Fibroblast of the aortic adventitia (primary cell): ENCODE results near the gene TCF7L1. TPM values are rescaled to one million over a fixed set of nuclear protein-coding genes. Genes with fewer than 3 reads are reported as not detected.
"Not testable (repeated sequence)": the region's sequence is repeated elsewhere in the genome, so short reads cannot be mapped to it uniquely, and the experiment has no call there.

Experiments
- DNase-seq: peaks from one replicate; pipeline ENCODE4 v3.0.0-alpha.2; 2010; ENCODE audit warnings: low read depth
- H3K4me3 ChIP-seq: 2 replicates; pipeline ENCODE4 v1.5.1; 2011; ENCODE audit warnings: low read depth, mild to moderate bottlenecking, control low read depth, low read length, moderate library complexity
- CTCF ChIP-seq: IDR thresholded peaks from 2 replicates; pipeline ENCODE4 v1.5.1; 2011; ENCODE audit warnings: mild to moderate bottlenecking, low read length, control low read depth, inconsistent platforms; ENCODE audit not compliant: insufficient read depth
- total RNA-seq: library from RNA; depleted of rRNA; stranded (reverse); fragments of >200 nt; gene quantifications from 2 replicates; pipeline ENCODE4 v1.2.3, GENCODE V29; 2012; ENCODE audit warnings: low replicate concordance

TCF7L1 gene
- total RNA-seq, 1 donor = 3.7 TPM

GRCh38 chr2:85324639-85325465 lies 191.7 kb downstream of the TCF7L1 start:
- peak overlapping the region; percentile 91 for H3K4me3 ChIP-seq
- peak; percentile 44 for DNase-seq
- TF ChIP-seq CTCF = no peak

GRCh38 chr2:85325466-85325811 lies 192.2 kb downstream of the TCF7L1 start:
- H3K4me3 ChIP-seq = peak overlapping the region; percentile 91
- DNase-seq = no peak
- TF ChIP-seq CTCF = no peak

- DNase-seq = peak; percentile 39
- H3K4me3 ChIP-seq = peak overlapping the region; percentile 91
- no peak for TF ChIP-seq CTCF
These were observed 193.4 kb downstream of the TCF7L1 start for GRCh38 chr2:85326406-85327159.

GRCh38 chr2:85327160-85327821 lies 194.1 kb downstream of the TCF7L1 start:
- DNase-seq = peak; percentile 59
- TF ChIP-seq CTCF = no peak

GRCh38 chr2:85327822-85328617 lies 194.8 kb downstream of the TCF7L1 start, which contains the start of gene TGOLN2:
TGOLN2 (minus strand) TSS chr2:85327989; CDS start chr2:85327962, 27 bp downstream.
- peak; percentile 87 for DNase-seq
- peak within 1 kb of the TSS; percentile 91 for H3K4me3 ChIP-seq
- peak; percentile 19 for TF ChIP-seq CTCF

More at GRCh38 chr2:85327160-85327821, 194.1 kb downstream of the TCF7L1 start:
- H3K4me3 ChIP-seq = peak overlapping the region; percentile 91

- no peak for DNase-seq
- H3K4me3 ChIP-seq = no peak overlapping the region
- TF ChIP-seq CTCF = no peak
These were observed 196.0 kb downstream of the TCF7L1 start for GRCh38 chr2:85329181-85329651.

GRCh38 chr2:85329701-85330100 lies 196.5 kb downstream of the TCF7L1 start:
- not testable (repeated sequence) for H3K4me3 ChIP-seq, DNase-seq
